GM19035 (cell line): ENCODE results near the gene SHISA7.
"Not testable (repeated sequence)": the region's sequence is repeated elsewhere in the genome, so short reads cannot be mapped to it uniquely, and the experiment has no call there.

Experiments used
- ATAC-seq: cut with Tn5 transposase; IDR thresholded peaks from one replicate; pipeline ENCODE4 v1.9.1; 2021; ENCODE audit not compliant: unreplicated experiment

The SHISA7 gene

GRCh38 chr19:55448175-55448490 is 5.0 kb upstream of the SHISA7 start:
- not testable (repeated sequence) for ATAC-seq

GRCh38 chr19:55447421-55448174 is 4.5 kb upstream of the SHISA7 start:
- no peak for ATAC-seq

DNA sequence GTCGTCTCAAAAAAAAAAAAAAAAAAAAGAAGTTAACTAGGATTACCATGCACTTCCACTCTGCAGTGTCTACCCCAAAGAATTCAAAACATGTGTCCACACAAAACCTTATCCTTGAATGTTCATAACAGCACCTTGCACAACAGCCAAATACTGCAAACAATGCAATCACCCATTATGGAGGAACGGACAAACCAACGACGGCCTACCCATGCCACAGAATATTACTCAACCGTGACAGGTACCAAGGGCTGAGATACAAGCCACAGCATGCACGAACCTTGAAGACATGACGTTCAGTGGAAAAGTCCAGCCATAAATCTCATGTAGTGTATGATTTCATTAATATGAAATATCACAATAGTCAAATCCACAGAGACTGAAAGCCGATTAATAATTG is 3.0 kb upstream of the SHISA7 start:
- ATAC-seq = no peak

GRCh38 chr19:55444646-55445045 is 1.5 kb upstream of the SHISA7 start:
- no peak for ATAC-seq

DNA sequence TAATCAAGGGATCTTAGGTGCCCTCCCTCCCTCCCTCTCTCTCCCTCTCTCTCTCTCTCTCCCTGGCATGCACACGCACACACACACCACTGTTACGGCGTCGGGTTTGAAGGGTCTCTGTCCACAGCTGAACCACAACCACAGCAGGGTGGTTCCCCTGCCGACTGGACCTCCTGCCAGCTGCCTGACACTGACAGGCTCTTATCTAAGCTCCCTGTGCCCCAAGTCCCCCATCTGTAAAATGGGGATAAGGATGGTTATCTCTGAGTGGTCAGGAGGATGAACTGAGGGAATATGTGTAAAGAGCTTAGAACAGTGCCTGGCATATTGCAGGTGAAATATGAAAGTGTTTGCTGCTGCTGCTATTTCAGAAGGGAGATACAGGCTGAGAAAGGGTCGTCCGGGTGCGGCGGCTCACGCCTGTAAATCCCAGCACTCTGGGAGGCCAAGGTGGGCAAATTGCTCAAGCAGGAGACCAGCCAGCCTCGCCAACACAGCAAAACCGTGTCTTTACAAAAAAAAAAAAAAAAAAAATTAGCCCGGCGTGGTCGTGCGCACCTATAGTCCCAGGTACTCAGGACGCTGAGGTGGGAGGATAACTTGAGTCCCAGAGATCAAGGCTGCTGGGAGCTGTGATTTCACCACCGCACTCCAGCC is 852 bp upstream of the SHISA7 start:
- no peak for ATAC-seq

DNA sequence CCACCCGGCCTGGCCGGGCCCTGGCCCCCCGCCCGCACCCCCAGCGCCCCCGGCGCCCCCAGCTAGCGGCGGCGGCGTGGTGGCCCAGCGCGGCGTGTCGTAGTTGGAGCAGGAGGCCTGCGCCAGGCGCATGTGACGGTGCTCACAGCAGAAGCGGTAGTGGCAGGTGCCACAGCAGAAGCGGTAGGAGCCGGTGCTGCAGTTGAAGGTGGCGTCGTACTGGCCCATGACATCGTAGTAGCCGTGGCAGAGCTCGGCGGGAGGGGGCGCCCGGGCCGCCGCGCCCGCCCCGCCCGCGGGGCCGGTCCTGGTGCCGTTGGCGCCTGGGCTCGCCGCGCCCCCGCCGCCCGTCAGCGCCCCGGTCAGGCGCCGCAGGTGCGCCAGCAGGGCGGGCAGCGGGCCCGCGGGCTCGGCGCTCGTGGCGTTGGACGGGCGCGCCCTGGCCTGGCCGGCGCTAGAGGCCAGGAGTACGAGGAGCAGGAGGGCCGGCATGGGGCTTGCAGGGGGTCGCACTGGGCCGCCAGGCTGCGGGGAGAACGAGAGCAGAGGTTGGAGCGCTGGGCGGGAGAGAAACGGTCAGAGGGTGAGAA is 633 bp downstream of the SHISA7 start:
- ATAC-seq = no peak

GRCh38 chr19:55441692-55442321 is 1.3 kb downstream of the SHISA7 start:
- ATAC-seq = no peak

- ATAC-seq = no peak
Observed at GRCh38 chr19:55441319-55441691, 1.8 kb downstream of the SHISA7 start.

DNA sequence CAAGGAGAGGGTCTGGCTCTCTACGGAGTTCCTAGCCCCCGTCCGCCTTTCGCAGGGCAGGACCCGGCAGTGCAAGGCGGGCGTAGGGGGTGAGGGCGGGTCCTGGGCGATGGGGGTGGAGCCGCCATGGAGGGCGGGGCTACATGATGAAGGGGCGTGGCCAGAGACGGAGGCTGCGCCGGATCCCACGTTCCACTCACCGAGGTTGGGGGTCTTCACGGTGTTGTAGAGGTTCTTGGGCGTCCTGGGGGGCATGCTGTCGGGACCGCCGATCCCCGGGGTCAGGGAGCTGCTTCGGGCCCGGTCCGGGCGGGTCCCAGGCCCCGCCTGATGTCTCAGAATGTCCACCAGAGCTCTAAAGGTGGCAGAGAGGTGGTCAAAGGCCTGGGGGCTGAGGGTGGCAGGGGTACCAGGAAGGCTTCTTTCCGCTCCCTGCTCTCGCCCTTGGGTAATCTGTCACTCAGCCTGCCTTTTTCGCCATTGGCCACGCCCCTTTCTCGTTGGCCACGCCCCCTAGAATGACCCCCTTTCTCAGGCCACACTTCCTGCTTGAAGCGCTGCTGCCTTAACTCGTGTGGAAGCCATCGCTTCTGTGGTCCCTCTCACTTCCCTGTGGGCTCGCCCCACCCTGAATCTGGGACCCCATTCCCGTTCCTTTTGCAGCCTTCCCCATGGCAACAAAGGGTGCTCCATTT is 2.5 kb downstream of the SHISA7 start:
- no peak for ATAC-seq

DNA sequence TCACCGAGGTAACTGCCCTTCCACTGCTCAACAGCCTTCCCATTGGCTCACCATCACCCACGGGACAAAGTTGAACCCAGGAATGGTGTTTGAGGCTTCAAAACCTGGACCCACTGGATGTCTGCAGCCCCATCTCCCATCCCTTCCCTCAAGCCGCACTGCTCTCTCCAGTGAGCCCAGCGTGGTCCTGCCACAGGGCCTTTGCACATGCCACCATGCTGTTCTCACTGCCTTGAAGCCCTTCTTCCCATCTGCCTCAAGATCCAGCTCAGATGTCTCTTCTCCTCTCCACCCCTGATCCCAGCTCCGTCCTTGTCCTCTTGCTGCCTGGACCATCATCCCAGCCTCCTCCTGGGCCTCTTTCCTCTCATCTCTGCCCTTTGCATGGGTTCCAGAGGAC is 4.0 kb downstream of the SHISA7 start:
- no peak for ATAC-seq

DNA sequence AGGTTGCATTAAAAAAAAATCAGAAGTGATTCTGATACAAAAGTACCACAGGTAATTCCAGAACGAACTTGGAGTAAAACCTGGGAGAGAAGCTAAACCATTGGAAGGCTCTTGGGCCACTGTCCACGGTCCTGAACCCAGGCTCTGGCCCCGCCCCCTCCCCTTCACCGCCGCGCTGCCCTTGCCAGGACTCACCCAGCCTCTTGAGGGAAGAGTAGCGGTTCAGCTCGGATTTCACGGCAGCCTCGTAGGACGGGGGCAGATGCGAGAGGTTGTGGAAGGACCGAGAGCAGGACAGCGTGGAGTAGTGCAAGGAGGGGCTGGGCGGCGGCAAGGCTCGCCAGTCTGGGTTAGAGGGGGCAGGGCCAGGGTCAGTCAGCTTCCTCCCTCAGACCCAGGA is 5.7 kb downstream of the SHISA7 start:
- ATAC-seq = no peak

DNA sequence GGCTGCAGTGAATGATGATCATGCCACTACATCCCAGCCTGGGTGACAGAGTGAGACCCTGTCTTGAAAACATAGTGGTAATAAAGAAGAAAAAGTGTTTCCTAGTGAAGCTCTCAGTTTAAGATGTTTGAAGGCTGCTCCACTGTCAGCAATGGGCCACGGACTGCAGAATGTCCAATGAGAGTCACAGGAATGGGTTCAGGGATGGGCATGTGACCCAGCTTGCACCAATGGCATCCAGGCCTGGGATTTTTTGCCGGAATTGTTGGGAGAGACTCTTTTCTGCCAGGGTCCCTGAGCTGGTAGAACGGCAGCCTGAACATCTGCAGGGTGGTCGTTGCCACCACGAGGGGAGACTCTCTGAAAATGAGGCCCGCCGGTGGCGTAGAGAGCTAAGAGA is 6.3 kb downstream of the SHISA7 start:
- no peak for ATAC-seq

DNA sequence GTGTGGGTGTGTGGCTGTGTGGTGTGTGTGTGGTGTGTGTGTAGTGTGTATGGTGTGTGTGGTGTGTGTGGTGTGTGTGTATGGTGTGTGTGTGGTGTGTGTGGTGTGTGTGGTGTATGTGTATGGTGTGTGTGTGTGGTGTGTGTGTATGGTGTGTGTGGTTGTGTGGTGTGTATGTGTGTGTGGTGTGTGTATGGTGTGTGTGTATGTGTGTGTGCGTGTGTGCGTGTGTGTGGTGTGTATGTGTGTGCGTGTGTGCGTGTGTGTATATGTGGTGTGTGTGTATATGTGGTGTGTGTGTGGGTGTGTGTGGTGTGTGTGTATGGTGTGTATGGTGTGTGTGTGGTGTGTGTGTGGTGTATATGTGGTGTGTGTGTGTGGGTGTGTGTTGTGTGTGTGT is 8.1 kb downstream of the SHISA7 start:
- no peak for ATAC-seq

GRCh38 chr19:55434356-55434919 is 8.7 kb downstream of the SHISA7 start:
- no peak for ATAC-seq

- ATAC-seq = no peak
Observed at GRCh38 chr19:55433292-55433691, 9.8 kb downstream of the SHISA7 start.

GRCh38 chr19:55432241-55432959 is 10.7 kb downstream of the SHISA7 start:
- no peak for ATAC-seq

- ATAC-seq = no peak
Observed at GRCh38 chr19:55431183-55431582, 11.9 kb downstream of the SHISA7 start.

GRCh38 chr19:55426042-55426441 is 17.1 kb downstream of the SHISA7 start:
- ATAC-seq = no peak

- no peak for ATAC-seq
Observed at GRCh38 chr19:55424518-55424917, 18.6 kb downstream of the SHISA7 start.

DNA sequence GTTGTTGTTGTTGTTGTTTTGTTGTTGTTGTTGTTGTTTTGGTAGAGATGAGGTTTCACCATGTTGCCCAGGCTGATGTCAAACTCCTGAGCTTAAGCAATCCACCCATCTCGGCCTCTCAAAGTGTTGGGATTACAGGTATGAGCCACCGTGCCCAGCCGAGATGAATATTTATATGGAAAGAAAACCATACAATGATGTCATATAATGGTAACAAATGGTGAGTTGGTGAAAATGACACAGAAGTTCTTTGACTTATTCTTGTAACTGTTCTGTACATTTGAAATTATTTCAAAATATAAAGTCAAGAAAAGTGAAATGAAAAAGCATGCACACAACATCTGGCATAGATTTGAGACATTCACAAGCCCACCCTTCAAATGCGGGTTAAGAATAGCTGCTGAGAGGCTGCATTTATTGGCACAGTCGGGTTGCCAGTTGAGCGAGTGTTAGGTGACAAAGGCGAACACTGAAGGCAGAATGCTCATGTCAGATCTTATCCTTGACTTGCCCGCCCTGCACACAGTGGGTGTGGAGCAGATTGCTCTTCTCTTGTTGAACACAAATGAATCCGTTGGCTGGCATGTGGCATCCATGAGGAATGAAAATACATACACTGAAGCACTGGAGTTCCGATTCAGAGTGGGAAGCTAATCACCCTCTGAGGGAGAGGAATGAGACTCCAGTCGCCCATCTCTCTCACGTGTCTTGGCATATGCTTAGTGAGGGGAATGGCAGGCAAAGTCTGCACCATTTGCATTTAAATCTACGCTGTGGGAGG is 19.7 kb downstream of the SHISA7 start:
- no peak for ATAC-seq
